Measurements from ENCODE around the gene MTNR1A. TPM values are rescaled to one million over a fixed set of nuclear protein-coding genes. Genes with fewer than 3 reads are reported as not detected.
A peak's percentile ranks its signal among the peaks of the same experiment; 100 is the strongest.

MTNR1A gene
- polyA plus RNA-seq, 1 donor, result 0.48 TPM

DNA sequence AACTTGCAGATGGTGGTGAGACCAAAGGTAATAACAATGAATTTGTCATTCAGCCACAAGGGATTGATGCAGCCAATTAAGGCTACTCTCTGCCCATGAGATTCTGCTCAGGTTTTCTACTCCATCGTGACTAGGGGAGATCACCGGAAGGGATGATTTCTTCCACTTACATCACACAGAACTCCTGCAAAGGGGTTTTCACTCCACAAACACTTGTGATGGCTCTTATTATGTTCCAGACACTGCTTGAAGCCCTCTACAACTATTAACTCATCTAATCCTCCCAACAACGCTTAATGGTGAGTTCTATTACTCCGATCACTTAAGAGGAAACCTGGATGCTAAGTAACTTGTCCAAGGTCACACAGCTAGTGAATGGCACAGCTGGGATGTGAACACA is 55.9 kb downstream of the MTNR1A start:
- peaks cover 5% of the 10 kb centered on the region for H3K9me3 ChIP-seq (ENCODE audit: control insufficient read depth, low read depth, low read length)
- WGBS (ENCODE audit: insufficient coverage, low lambda C conversion rate), result no CpG with 5 or more reads among the region's 4 CpGs
- DNase-seq, result no peak
- peaks cover 6% of the 10 kb centered on the region for H3K4me1 ChIP-seq (ENCODE audit: control insufficient read depth, insufficient read depth, low read length)
- no peak overlapping the region for H3K4me3 ChIP-seq (ENCODE audit: low read length)
- no peaks in the 10 kb centered on the region for H3K36me3 ChIP-seq (ENCODE audit: control insufficient read depth, insufficient read depth, low read length)
- H3K27me3 ChIP-seq (ENCODE audit: control insufficient read depth, insufficient read depth, low read length), result no peaks in the 10 kb centered on the region
- H3K27ac ChIP-seq (ENCODE audit: low read length), result no peak overlapping the region

GRCh38 chr4:186497043-186497442 is 58.3 kb downstream of the MTNR1A start:
- Histone ChIP-seq H3K27me3 (ENCODE audit: control insufficient read depth, insufficient read depth, low read length) (no peaks in the 10 kb centered on the region), H3K4me3 (ENCODE audit: low read length) (no peak overlapping the region), H3K36me3 (ENCODE audit: control insufficient read depth, insufficient read depth, low read length) (no peaks in the 10 kb centered on the region), H3K9me3 (ENCODE audit: control insufficient read depth, low read depth, low read length) (peaks cover 10% of the 10 kb centered on the region), H3K27ac (ENCODE audit: low read length) (no peak overlapping the region), H3K4me1 (ENCODE audit: control insufficient read depth, insufficient read depth, low read length) (peaks cover 6% of the 10 kb centered on the region)
- no peak for DNase-seq
- no CpG with 5 or more reads among the region's 8 CpGs for WGBS (ENCODE audit: insufficient coverage, low lambda C conversion rate)

DNA sequence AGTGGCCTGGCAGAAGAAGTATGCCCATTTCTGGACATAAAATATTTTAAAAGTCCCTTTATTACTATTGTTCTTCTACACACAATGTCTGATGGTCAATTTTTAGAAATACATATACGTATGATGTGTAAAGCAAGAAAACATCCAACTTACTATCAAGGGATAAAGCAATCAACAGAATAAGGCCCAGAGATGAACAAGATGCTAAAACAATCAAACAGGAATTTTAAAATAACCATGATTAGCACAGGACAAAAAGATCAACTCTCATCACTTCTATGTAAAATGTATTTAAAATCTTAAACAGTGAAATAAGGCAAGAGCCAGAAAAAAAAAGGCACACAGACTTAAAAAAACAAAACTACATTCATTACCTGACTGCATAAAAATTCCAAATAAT is 60.9 kb downstream of the MTNR1A start:
- Histone ChIP-seq H3K4me3 (ENCODE audit: low read length) (no peak overlapping the region), H3K9me3 (ENCODE audit: control insufficient read depth, low read depth, low read length) (peaks cover 11% of the 10 kb centered on the region), H3K27ac (ENCODE audit: low read length) (no peak overlapping the region), H3K27me3 (ENCODE audit: control insufficient read depth, insufficient read depth, low read length) (no peaks in the 10 kb centered on the region), H3K4me1 (ENCODE audit: control insufficient read depth, insufficient read depth, low read length) (no peaks in the 10 kb centered on the region), H3K36me3 (ENCODE audit: control insufficient read depth, insufficient read depth, low read length) (no peaks in the 10 kb centered on the region)
- WGBS (ENCODE audit: insufficient coverage, low lambda C conversion rate), result no CpG with 5 or more reads among the region's 1 CpG
- DNase-seq, result no peak

DNA sequence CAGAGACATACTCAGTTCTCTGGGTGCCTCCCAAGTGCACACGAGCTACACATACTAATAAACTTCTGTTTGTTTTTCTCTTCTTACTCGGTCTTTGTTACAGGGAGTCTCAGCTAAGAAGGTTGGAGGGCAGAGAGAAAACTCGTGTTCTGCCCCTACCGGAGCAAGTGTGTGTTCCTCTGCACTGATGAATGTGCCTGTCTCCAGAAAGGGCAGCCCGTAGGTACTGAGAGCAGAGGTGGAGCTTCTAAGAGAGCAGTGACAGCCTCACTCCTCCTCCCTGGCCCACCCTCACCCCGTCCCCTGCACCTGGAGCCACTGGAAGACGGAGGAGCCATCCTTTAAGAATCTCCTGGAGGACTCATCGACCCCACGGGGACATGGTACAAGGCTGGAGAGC is 67.6 kb downstream of the MTNR1A start:
- no peak overlapping the region for H3K27ac ChIP-seq (ENCODE audit: low read length)
- H3K4me1 ChIP-seq (ENCODE audit: control insufficient read depth, insufficient read depth, low read length), result no peaks in the 10 kb centered on the region
- no peak overlapping the region for H3K4me3 ChIP-seq (ENCODE audit: low read length)
- H3K9me3 ChIP-seq (ENCODE audit: control insufficient read depth, low read depth, low read length), result peaks cover 4% of the 10 kb centered on the region
- no peaks in the 10 kb centered on the region for H3K36me3 ChIP-seq (ENCODE audit: control insufficient read depth, insufficient read depth, low read length)
- DNase-seq, result no peak
- H3K27me3 ChIP-seq (ENCODE audit: control insufficient read depth, insufficient read depth, low read length), result no peaks in the 10 kb centered on the region
- WGBS (ENCODE audit: insufficient coverage, low lambda C conversion rate), result no CpG with 5 or more reads among the region's 9 CpGs

- H3K9me3 ChIP-seq (ENCODE audit: control insufficient read depth, low read depth, low read length), result peaks cover 4% of the 10 kb centered on the region
- DNase-seq, result peak in 1 of 2 donors; percentile 5
- H3K27ac ChIP-seq (ENCODE audit: low read length), result no peak overlapping the region
- no peak overlapping the region for H3K4me3 ChIP-seq (ENCODE audit: low read length)
- H3K27me3 ChIP-seq (ENCODE audit: control insufficient read depth, insufficient read depth, low read length), result no peaks in the 10 kb centered on the region
- no peaks in the 10 kb centered on the region for H3K36me3 ChIP-seq (ENCODE audit: control insufficient read depth, insufficient read depth, low read length)
- H3K4me1 ChIP-seq (ENCODE audit: control insufficient read depth, insufficient read depth, low read length), result no peaks in the 10 kb centered on the region
- WGBS (ENCODE audit: insufficient coverage, low lambda C conversion rate), result no CpG with 5 or more reads among the region's 11 CpGs
Observed at GRCh38 chr4:186486172-186486571, 69.2 kb downstream of the MTNR1A start.

GRCh38 chr4:186485561-186486062 is 69.8 kb downstream of the MTNR1A start:
- WGBS (ENCODE audit: insufficient coverage, low lambda C conversion rate), result 93% methylated on average over 2 of the region's 14 CpGs
- peak in 1 of 2 donors; percentile 7 for DNase-seq
- Histone ChIP-seq H3K27ac (ENCODE audit: low read length) (no peak overlapping the region), H3K4me3 (ENCODE audit: low read length) (peak overlapping the region; percentile 14), H3K36me3 (ENCODE audit: control insufficient read depth, insufficient read depth, low read length) (no peaks in the 10 kb centered on the region), H3K4me1 (ENCODE audit: control insufficient read depth, insufficient read depth, low read length) (no peaks in the 10 kb centered on the region), H3K9me3 (ENCODE audit: control insufficient read depth, low read depth, low read length) (peaks cover 4% of the 10 kb centered on the region), H3K27me3 (ENCODE audit: control insufficient read depth, insufficient read depth, low read length) (no peaks in the 10 kb centered on the region)

DNA sequence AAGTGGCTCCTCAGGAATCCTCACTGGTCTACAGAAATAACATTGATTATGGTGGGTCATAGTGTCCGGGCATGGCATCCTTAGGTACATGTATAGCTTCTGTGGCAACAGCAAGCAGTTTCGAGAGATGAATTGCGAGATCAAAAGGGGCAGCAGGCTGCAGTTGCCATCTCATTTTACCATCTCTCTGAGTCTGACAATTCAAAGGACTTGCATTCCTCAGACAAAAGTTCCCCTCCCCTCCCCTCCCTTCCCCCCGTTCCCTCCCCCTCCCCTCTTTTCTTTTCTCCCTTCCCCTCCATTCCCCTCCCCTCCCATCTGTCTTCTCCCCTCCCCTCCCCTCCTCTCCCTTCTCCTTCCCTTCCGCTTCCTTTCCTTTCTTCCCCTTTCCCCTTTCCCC is 70.2 kb downstream of the MTNR1A start:
- H3K27ac ChIP-seq (ENCODE audit: low read length), result no peak overlapping the region
- H3K27me3 ChIP-seq (ENCODE audit: control insufficient read depth, insufficient read depth, low read length), result no peaks in the 10 kb centered on the region
- no peaks in the 10 kb centered on the region for H3K36me3 ChIP-seq (ENCODE audit: control insufficient read depth, insufficient read depth, low read length)
- H3K4me1 ChIP-seq (ENCODE audit: control insufficient read depth, insufficient read depth, low read length), result no peaks in the 10 kb centered on the region
- H3K4me3 ChIP-seq (ENCODE audit: low read length), result no peak overlapping the region
- peaks cover 4% of the 10 kb centered on the region for H3K9me3 ChIP-seq (ENCODE audit: control insufficient read depth, low read depth, low read length)
- no peak for DNase-seq
- WGBS (ENCODE audit: insufficient coverage, low lambda C conversion rate), result 80% methylated on average over 1 of the region's 5 CpGs

- no peaks in the 10 kb centered on the region for H3K4me1 ChIP-seq (ENCODE audit: control insufficient read depth, insufficient read depth, low read length)
- no peaks in the 10 kb centered on the region for H3K36me3 ChIP-seq (ENCODE audit: control insufficient read depth, insufficient read depth, low read length)
- no peak overlapping the region for H3K4me3 ChIP-seq (ENCODE audit: low read length)
- H3K9me3 ChIP-seq (ENCODE audit: control insufficient read depth, low read depth, low read length), result no peaks in the 10 kb centered on the region
- no peak overlapping the region for H3K27ac ChIP-seq (ENCODE audit: low read length)
- no peaks in the 10 kb centered on the region for H3K27me3 ChIP-seq (ENCODE audit: control insufficient read depth, insufficient read depth, low read length)
- WGBS (ENCODE audit: insufficient coverage, low lambda C conversion rate), result no CpG with 5 or more reads among the region's 16 CpGs
- no peak for DNase-seq
Observed at GRCh38 chr4:186483656-186484055, 71.7 kb downstream of the MTNR1A start.

Other genes starting within 250 kb of the MTNR1A start
- 186 TPM for gene FAT1, start 168.3 kb upstream of the MTNR1A start, polyA plus RNA-seq